ENCODE results near the gene PCNX2. TPM values are rescaled to one million over a fixed set of nuclear protein-coding genes. Genes with fewer than 3 reads are reported as not detected.

Gene PCNX2
- total RNA-seq: 10 to 100 TPM in 2 of 4 donors, 1 to 10 TPM in 2; 4.3 to 19.5 (median 9.0) TPM

- Histone ChIP-seq H3K27ac (peak within 1 kb of the TSS; percentile 51 to 86 (median 76)), H3K36me3 (no peaks in the 10 kb centered on the region), H3K27me3 (peaks cover 0 to 20% (median 0%) of the 10 kb centered on the region in 4 donors), H3K4me1 (peaks cover 0 to 23% (median 4%) of the 10 kb centered on the region in 3 donors), H3K4me3 (peak within 1 kb of the TSS; percentile 62 to 90 (median 73)), H3K9me3 (no peaks in the 10 kb centered on the region)
- intact Hi-C loops (cut with DNase I): no loop called here
- 1 to 2% methylated on average over 6 to 16 of the region's 54 CpGs for WGBS, 2 donors
- peak; percentile 22 for DNase-seq
- TF ChIP-seq POLR2A (IDR thresholded peaks at IDR 0.05): peak in 1 of 4 donors; percentile 31
- TF ChIP-seq, protein P1, sequence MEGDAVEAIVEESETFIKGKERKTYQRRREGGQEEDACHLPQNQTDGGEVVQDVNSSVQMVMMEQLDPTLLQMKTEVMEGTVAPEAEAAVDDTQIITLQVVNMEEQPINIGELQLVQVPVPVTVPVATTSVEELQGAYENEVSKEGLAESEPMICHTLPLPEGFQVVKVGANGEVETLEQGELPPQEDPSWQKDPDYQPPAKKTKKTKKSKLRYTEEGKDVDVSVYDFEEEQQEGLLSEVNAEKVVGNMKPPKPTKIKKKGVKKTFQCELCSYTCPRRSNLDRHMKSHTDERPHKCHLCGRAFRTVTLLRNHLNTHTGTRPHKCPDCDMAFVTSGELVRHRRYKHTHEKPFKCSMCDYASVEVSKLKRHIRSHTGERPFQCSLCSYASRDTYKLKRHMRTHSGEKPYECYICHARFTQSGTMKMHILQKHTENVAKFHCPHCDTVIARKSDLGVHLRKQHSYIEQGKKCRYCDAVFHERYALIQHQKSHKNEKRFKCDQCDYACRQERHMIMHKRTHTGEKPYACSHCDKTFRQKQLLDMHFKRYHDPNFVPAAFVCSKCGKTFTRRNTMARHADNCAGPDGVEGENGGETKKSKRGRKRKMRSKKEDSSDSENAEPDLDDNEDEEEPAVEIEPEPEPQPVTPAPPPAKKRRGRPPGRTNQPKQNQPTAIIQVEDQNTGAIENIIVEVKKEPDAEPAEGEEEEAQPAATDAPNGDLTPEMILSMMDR (IDR thresholded peaks at IDR 0.05): no peak
Observed at GRCh38 chr1:233295237-233295974, at the start of gene PCNX2. TSS of gene PCNX2 (minus strand) at chr1:233295725. CDS start at chr1:233295478, 247 bp downstream.

DNA sequence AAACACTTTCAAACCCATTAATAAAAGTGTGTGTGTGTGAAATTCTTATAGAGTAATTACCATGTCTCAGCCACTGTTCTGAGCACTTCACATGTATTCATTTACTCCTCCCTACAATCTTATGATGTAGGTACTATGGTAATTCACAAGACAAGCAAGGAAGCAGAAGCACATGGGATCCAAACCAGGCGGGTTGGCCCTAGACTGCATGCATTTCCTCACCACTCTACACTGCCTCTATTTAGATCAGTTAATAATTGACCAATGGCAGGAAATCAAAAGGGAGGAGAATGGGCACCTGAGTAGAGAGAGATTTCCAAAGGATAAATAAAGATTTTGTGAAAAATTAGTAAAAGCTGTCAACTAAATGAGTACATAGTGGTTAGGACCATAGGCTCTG is 47.7 kb upstream of the PCNX2 start:
- 62 to 82% methylated on average over 1 of the region's 1 CpG for whole genome bisulfite sequencing, 2 donors
- H3K36me3 ChIP-seq: no peaks in the 10 kb centered on the region
- H3K27me3 ChIP-seq: peaks cover 0 to 4% (median 0%) of the 10 kb centered on the region in 4 donors
- no peaks in the 10 kb centered on the region for H3K9me3 ChIP-seq
- intact Hi-C loops (cut with DNase I): no loop called here
- no peaks in the 10 kb centered on the region for H3K4me1 ChIP-seq
- H3K27ac ChIP-seq: no peak overlapping the region
- TF ChIP-seq, protein P1 (IDR thresholded peaks at IDR 0.05): no peak
- TF ChIP-seq POLR2A (IDR thresholded peaks at IDR 0.05): no peak
- no peak overlapping the region for H3K4me3 ChIP-seq
- DNase-seq: no peak

GRCh38 chr1:233342086-233342485 is 46.6 kb upstream of the PCNX2 start:
- intact Hi-C loops (cut with DNase I): no loop called here
- Histone ChIP-seq H3K27ac (no peak overlapping the region), H3K36me3 (no peaks in the 10 kb centered on the region), H3K9me3 (no peaks in the 10 kb centered on the region), H3K4me1 (no peaks in the 10 kb centered on the region), H3K27me3 (peaks cover 0 to 5% (median 0%) of the 10 kb centered on the region in 4 donors), H3K4me3 (no peak overlapping the region)
- no peak for DNase-seq
- no peak for TF ChIP-seq POLR2A (IDR thresholded peaks at IDR 0.05)
- TF ChIP-seq, protein P1 (IDR thresholded peaks at IDR 0.05): no peak

DNA sequence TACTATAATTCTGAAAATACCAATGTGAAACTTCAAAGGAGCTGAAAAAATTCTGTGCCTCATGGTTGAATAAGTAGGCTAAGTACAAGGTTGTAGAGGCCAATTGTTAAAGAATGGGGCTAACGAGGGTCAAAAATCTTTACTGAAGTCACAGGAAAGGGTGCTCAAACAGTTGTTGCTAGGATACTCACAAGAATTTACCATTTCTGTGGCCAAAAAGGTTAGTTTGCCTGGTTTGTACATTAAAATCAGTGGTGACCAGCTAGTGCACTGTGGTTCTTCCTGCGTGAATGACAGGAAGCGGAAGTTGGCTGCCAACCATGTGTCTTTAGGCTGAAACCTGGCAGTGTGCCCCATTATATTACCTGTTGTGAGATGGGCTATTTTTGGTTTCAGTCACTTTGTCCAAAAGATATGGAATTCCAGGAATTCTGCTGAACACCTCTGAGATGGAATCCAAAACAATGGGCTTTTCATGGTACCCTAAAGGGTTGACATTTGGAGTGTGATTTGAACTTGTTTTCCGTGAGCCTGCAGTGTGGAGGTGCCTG is 45.5 kb upstream of the PCNX2 start:
- H3K27ac ChIP-seq: no peak overlapping the region
- no peaks in the 10 kb centered on the region for H3K36me3 ChIP-seq
- H3K27me3 ChIP-seq: peaks cover 0 to 9% (median 0%) of the 10 kb centered on the region in 4 donors
- H3K4me1 ChIP-seq: no peaks in the 10 kb centered on the region
- intact Hi-C loops (cut with DNase I): no loop called here
- no peak overlapping the region for H3K4me3 ChIP-seq
- no peak for DNase-seq
- no peak for TF ChIP-seq POLR2A (IDR thresholded peaks at IDR 0.05)
- TF ChIP-seq, protein P1 (IDR thresholded peaks at IDR 0.05): no peak
- 68 to 86% methylated on average over 4 of the region's 4 CpGs for WGBS, 2 donors
- H3K9me3 ChIP-seq: no peaks in the 10 kb centered on the region

- no peak for DNase-seq
- H3K27me3 ChIP-seq: peaks cover 0 to 10% (median 0%) of the 10 kb centered on the region in 4 donors
- WGBS, 2 donors: 89 to 98% methylated on average over 3 of the region's 3 CpGs
- H3K4me1 ChIP-seq: no peaks in the 10 kb centered on the region
- TF ChIP-seq, protein P1 (IDR thresholded peaks at IDR 0.05): no peak
- TF ChIP-seq POLR2A (IDR thresholded peaks at IDR 0.05): no peak
- H3K27ac ChIP-seq: no peak overlapping the region
- no peaks in the 10 kb centered on the region for H3K36me3 ChIP-seq
- intact Hi-C loops (cut with DNase I): no loop called here
- H3K9me3 ChIP-seq: no peaks in the 10 kb centered on the region
- no peak overlapping the region for H3K4me3 ChIP-seq
Observed at GRCh38 chr1:233340031-233340555, 44.6 kb upstream of the PCNX2 start.

Measured in esophagus squamous epithelium (tissue), 5 donors.